ENCODE results near the gene AKT2.
A peak's percentile ranks its signal among the peaks of the same experiment; 100 is the strongest.

Gene AKT2

GRCh38 chr19:40285353-40286234, 449 bp upstream of the AKT2 start:
- peaks cover 34 to 38% of the 10 kb centered on the region in 2 donors for H3K4me1 Mint-ChIP-seq (ENCODE audit: low read depth in 2 of 2)
- peak overlapping the region; percentile 95 to 97 for H3K27ac Mint-ChIP-seq
- no peaks in the 10 kb centered on the region for H3K9me3 Mint-ChIP-seq
- peaks cover 36% of the 10 kb centered on the region for H3K36me3 Mint-ChIP-seq (ENCODE audit: insufficient read depth)
- H3K27me3 Mint-ChIP-seq = no peaks in the 10 kb centered on the region
- peak overlapping the region; percentile 88 to 89 for H3K4me3 Mint-ChIP-seq
- DNase-seq (peak; percentile 94 to 97 (median 95)), ATAC-seq (replicated peaks) (peak; percentile 78)

- ATAC-seq (replicated peaks) (no peak), DNase-seq (no peak)
- no peaks in the 10 kb centered on the region for H3K27me3 Mint-ChIP-seq
- H3K4me3 Mint-ChIP-seq = peak overlapping the region; percentile 88 to 89
- peaks cover 43 to 50% of the 10 kb centered on the region in 2 donors for H3K4me1 Mint-ChIP-seq (ENCODE audit: low read depth in 2 of 2)
- H3K27ac Mint-ChIP-seq = peak overlapping the region; percentile 95 to 97
- peaks cover 36% of the 10 kb centered on the region for H3K36me3 Mint-ChIP-seq (ENCODE audit: insufficient read depth)
- no peaks in the 10 kb centered on the region for H3K9me3 Mint-ChIP-seq
These were observed 969 bp downstream of the AKT2 start for GRCh38 chr19:40284251-40284500.

- ATAC-seq (replicated peaks) = no peak
- Mint-ChIP-seq H3K36me3 (ENCODE audit: insufficient read depth) (peaks cover 36% of the 10 kb centered on the region), H3K4me3 (peak overlapping the region; percentile 88 to 89), H3K27me3 (no peaks in the 10 kb centered on the region), H3K27ac (peak overlapping the region; percentile 95 to 97), H3K4me1 (ENCODE audit: low read depth in 2 of 2) (peaks cover 46 to 50% of the 10 kb centered on the region in 2 donors), H3K9me3 (no peaks in the 10 kb centered on the region)
- no peak for DNase-seq
These were observed 1.5 kb downstream of the AKT2 start for GRCh38 chr19:40283414-40284250.

- ATAC-seq (replicated peaks) (no peak), DNase-seq (no peak)
- peaks cover 36% of the 10 kb centered on the region for H3K36me3 Mint-ChIP-seq (ENCODE audit: insufficient read depth)
- H3K4me3 Mint-ChIP-seq = peak overlapping the region; percentile 88 to 89
- H3K27me3 Mint-ChIP-seq = no peaks in the 10 kb centered on the region
- no peaks in the 10 kb centered on the region for H3K9me3 Mint-ChIP-seq
- H3K27ac Mint-ChIP-seq = peak overlapping the region; percentile 92 to 95
- peaks cover 52 to 53% of the 10 kb centered on the region in 2 donors for H3K4me1 Mint-ChIP-seq (ENCODE audit: low read depth in 2 of 2)
These were observed 2.2 kb downstream of the AKT2 start for GRCh38 chr19:40282920-40283319.

GRCh38 chr19:40282209-40282580, 3.0 kb downstream of the AKT2 start:
- peak overlapping the region in 1 of 2 donors; percentile 92 for H3K27ac Mint-ChIP-seq
- no peak for ATAC-seq (replicated peaks)
- H3K36me3 Mint-ChIP-seq (ENCODE audit: insufficient read depth) = peaks cover 35% of the 10 kb centered on the region
- no peaks in the 10 kb centered on the region for H3K9me3 Mint-ChIP-seq
- H3K4me3 Mint-ChIP-seq = no peak overlapping the region
- H3K27me3 Mint-ChIP-seq = no peaks in the 10 kb centered on the region
- peaks cover 60 to 61% of the 10 kb centered on the region in 2 donors for H3K4me1 Mint-ChIP-seq (ENCODE audit: low read depth in 2 of 2)
- no peak for DNase-seq

GRCh38 chr19:40281381-40282208, 3.5 kb downstream of the AKT2 start:
- Mint-ChIP-seq H3K27me3 (no peaks in the 10 kb centered on the region), H3K36me3 (ENCODE audit: insufficient read depth) (peaks cover 30% of the 10 kb centered on the region), H3K4me1 (ENCODE audit: low read depth in 2 of 2) (peaks cover 58 to 62% of the 10 kb centered on the region in 2 donors), H3K27ac (peak overlapping the region in 1 of 2 donors; percentile 92), H3K9me3 (no peaks in the 10 kb centered on the region), H3K4me3 (no peak overlapping the region)
- ATAC-seq (replicated peaks) (no peak), DNase-seq (no peak)

GRCh38 chr19:40280608-40281221, 4.4 kb downstream of the AKT2 start:
- peak overlapping the region; percentile 13 to 79 for H3K4me3 Mint-ChIP-seq
- H3K27ac Mint-ChIP-seq = peak overlapping the region; percentile 74 to 93
- H3K9me3 Mint-ChIP-seq = no peaks in the 10 kb centered on the region
- peaks cover 53 to 62% of the 10 kb centered on the region in 2 donors for H3K4me1 Mint-ChIP-seq (ENCODE audit: low read depth in 2 of 2)
- ATAC-seq (replicated peaks) = no peak
- peaks cover 28% of the 10 kb centered on the region for H3K36me3 Mint-ChIP-seq (ENCODE audit: insufficient read depth)
- DNase-seq = no peak
- H3K27me3 Mint-ChIP-seq = no peaks in the 10 kb centered on the region

- Mint-ChIP-seq H3K4me1 (ENCODE audit: low read depth in 2 of 2) (peaks cover 54 to 64% of the 10 kb centered on the region in 2 donors), H3K27ac (peak overlapping the region; percentile 74 to 93)
These were observed 5.2 kb downstream of the AKT2 start for GRCh38 chr19:40279761-40280607.

GRCh38 chr19:40279120-40279551, 6.0 kb downstream of the AKT2 start:
- peak overlapping the region; percentile 74 to 93 for H3K27ac Mint-ChIP-seq

More at GRCh38 chr19:40279761-40280607, 5.2 kb downstream of the AKT2 start:
- no peak for DNase-seq
- Mint-ChIP-seq H3K36me3 (ENCODE audit: insufficient read depth) (peaks cover 22% of the 10 kb centered on the region), H3K9me3 (no peaks in the 10 kb centered on the region), H3K4me3 (peak overlapping the region; percentile 21 to 79), H3K27me3 (no peaks in the 10 kb centered on the region)
- no peak for ATAC-seq (replicated peaks)

GRCh38 chr19:40278361-40279035, 6.6 kb downstream of the AKT2 start:
- Mint-ChIP-seq H3K4me1 (ENCODE audit: low read depth in 2 of 2) (peaks cover 60 to 67% of the 10 kb centered on the region in 2 donors), H3K9me3 (no peaks in the 10 kb centered on the region), H3K4me3 (no peak overlapping the region), H3K27me3 (no peaks in the 10 kb centered on the region), H3K27ac (peak overlapping the region; percentile 24 to 74), H3K36me3 (ENCODE audit: insufficient read depth) (peaks cover 10% of the 10 kb centered on the region)
- ATAC-seq (replicated peaks) (no peak), DNase-seq (no peak)

More at GRCh38 chr19:40279120-40279551, 6.0 kb downstream of the AKT2 start:
- no peak for ATAC-seq (replicated peaks)
- H3K9me3 Mint-ChIP-seq = no peaks in the 10 kb centered on the region
- H3K4me1 Mint-ChIP-seq (ENCODE audit: low read depth in 2 of 2) = peaks cover 59 to 67% of the 10 kb centered on the region in 2 donors
- DNase-seq = no peak
- H3K36me3 Mint-ChIP-seq (ENCODE audit: insufficient read depth) = peaks cover 15% of the 10 kb centered on the region
- H3K27me3 Mint-ChIP-seq = no peaks in the 10 kb centered on the region
- no peak overlapping the region for H3K4me3 Mint-ChIP-seq

- peaks cover 16% of the 10 kb centered on the region for H3K36me3 Mint-ChIP-seq (ENCODE audit: insufficient read depth)
These were observed 7.6 kb downstream of the AKT2 start for GRCh38 chr19:40277356-40278059.

More at GRCh38 chr19:40277356-40278059, 7.6 kb downstream of the AKT2 start:
- H3K27me3 Mint-ChIP-seq = no peaks in the 10 kb centered on the region
- ATAC-seq (replicated peaks) (no peak), DNase-seq (no peak)
- peaks cover 51 to 59% of the 10 kb centered on the region in 2 donors for H3K4me1 Mint-ChIP-seq (ENCODE audit: low read depth in 2 of 2)
- peak overlapping the region; percentile 24 to 42 for H3K27ac Mint-ChIP-seq
- peak overlapping the region in 1 of 2 donors; percentile 47 for H3K4me3 Mint-ChIP-seq
- H3K9me3 Mint-ChIP-seq = no peaks in the 10 kb centered on the region
